SHP77 (cell line): ENCODE results near the gene WAS.
A peak's percentile ranks its signal among the peaks of the same experiment; 100 is the strongest.

Experiments
- DNase-seq, 2 experiments: peaks; one replicate each; lab custom pipeline; 2025; lab: John Stamatoyannopoulos, UW

WAS gene

GRCh38 chrX:48711929-48712505 lies 28.4 kb downstream of the WAS start:
- DNase-seq = no peak

GRCh38 chrX:48713847-48714246 lies 30.2 kb downstream of the WAS start:
- DNase-seq = no peak

DNA sequence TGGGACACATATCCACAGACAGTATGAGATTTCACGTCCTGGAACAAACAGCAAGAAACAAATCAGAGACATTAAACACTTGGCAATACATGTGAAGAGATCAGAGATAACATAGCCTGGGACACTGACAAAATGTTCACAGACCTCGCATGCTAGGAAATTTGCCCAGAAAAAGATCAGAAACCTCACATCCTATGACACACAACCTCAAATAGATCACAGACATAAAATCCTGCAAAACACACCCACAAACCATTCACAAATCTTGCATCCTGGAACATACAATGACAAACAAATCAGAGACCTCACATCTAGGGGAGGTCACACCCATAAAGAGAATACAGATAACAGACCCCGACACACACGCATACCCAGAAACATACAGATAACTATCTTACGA lies 31.0 kb downstream of the WAS start:
- DNase-seq = no peak

GRCh38 chrX:48715072-48715471 lies 31.5 kb downstream of the WAS start:
- no peak for DNase-seq

GRCh38 chrX:48715876-48716502 lies 32.4 kb downstream of the WAS start:
- DNase-seq = no peak

DNA sequence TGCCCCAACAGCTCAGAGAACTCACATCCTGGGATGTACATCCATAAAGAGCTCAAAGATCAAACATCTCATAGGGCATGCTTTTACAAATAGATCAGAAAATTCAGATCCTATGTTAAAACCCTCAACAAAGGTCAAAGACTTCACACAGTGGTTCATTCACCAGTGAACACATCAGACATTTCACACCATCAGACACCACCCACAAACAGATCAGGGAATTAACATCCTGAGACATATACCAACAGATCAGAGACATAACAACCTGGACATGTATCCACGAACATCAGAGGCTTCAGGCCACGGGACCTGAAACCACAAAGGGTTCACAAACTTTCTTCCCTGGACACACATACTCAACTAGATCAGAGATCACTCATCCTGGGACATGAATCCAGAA lies 36.4 kb downstream of the WAS start:
- DNase-seq = no peak

DNA sequence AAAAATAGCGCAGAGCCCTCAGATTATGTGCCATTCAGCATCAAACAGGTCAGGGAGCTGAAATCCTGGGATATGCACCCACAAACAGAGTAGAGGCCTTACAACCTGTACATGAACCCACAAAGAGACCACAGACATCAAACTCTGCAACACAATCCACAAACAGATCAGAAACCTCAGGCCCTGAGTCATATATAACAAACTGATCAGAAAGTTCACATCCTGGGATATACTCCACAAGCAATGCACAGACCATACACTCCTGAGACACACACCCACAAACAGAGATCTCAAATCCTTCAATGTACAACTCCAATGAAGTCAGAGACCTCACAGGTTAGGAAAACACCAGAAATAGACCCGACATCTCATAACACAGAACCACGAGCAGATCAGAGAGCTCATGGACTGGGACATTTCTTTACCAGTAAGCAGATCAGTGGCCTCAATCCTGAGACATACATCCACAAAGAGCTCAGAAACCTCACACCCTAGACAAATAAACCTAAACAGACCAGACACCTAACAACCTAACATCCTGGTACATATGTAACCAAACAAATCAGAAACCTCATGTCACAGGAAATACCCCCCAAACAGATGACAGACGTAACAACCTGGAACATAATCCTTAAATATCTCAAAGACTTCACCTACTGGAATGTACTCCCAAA lies 37.1 kb downstream of the WAS start:
- no peak for DNase-seq

DNA sequence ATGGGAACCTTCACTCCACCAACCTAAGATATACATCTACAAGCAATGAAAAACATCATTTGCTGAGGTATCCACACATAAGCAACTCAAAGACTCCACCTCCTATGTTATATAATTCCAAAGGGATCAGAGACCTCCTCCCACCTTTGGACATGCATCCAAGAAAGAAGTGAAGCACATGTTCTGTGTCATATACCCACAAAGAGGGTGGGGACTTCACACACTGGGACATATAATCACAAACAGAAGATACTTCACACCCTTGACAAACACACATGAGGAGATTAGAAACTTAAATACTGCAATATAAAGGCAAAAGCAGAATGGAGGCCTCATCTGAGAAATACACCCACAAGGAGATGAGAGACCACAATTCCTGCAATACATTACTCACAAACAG lies 38.3 kb downstream of the WAS start:
- no peak for DNase-seq

DNA sequence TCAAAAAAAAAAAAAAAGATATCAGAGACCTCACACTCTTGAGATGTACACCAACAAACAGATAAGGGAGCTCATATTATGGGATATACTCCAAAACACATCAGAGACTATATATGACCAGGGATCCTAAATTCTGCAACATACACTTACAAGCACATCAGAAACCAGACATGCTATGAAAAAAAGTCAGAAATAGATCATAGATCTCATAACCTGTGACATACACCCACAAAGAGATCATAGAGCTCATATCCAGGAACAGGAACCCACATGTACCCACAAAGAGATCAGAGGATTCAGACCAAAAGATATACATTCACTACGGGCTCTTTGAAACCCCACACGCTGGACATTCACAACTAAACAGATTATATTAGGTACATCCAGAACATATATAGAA lies 43.0 kb downstream of the WAS start:
- DNase-seq = no peak

GRCh38 chrX:48728653-48729052 lies 45.1 kb downstream of the WAS start:
- DNase-seq = no peak

DNA sequence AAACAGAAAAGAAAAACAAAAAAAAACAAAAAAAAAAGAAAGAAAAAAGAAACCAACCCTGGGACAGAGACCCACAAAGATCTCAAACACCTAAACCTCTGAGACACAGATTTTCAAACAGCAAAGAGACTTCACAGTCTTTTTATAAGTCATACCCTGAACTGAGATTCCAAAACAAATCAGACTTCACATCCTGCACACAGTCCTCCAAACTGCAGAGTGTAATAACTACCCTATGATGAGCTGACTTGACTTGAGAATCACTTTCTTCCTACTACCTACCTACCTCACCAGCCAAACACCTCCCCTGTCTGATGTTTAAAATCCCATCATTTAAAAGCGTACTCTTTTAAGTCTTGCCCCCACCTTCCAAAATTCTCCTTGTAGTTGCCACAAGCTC lies 52.7 kb downstream of the WAS start:
- DNase-seq = no peak

DNA sequence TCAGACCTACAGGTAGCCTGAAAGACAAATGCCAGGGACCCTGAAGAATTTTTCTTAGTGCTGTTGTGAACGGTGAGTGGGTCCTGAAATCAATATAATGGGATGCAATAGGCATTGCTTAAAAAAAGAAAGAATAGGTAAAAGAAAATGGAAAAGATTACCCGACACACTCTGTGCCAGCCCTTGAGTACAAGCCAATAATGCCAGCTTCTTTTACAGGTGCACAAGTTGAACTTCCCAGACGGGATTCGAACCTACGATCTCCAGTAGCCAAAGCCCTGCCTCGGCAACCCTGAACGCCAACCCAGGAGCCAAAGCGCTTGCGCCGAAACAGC lies 53.2 kb downstream of the WAS start:
- no peak for DNase-seq

GRCh38 chrX:48737213-48737938 lies 53.8 kb downstream of the WAS start:
- DNase-seq = peak; percentile 88 to 94

DNA sequence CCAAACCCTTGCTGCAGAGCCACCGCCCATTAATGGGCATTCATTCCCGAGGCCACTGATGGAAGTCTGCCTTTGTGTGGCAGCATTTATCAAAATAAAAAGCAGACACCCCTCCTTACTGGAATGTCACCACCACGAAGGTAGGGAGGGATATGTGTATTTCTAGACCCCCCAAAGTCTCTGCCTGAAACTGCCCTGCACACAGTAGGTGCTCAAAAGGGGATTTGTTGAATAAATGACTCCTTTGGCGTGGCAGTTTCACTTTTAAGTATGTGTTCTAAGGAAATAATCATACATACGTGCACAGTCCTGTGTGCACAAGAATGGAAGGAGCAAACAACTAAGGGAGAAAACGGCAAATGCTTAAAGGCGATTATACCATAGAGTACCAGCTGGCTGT lies 54.3 kb downstream of the WAS start:
- DNase-seq = no peak
